Duodenal mucosa (tissue), 2 donors: Measurements from ENCODE around the gene LNX1.

Source experiments
- H3K27ac ChIP-seq: one replicate; pipeline ENCODE4 v1.7.0; 2013; ENCODE audit warnings: low read depth, low read length
- H3K27me3 ChIP-seq, 2 donors: one replicate each; pipeline ENCODE4 v1.7.0; 2013; ENCODE audit warnings: low read length in 2 of 2, control low read depth in 1 of 2; ENCODE audit not compliant: insufficient read depth in 2 of 2, control insufficient read depth in 1 of 2
- H3K36me3 ChIP-seq, 2 donors: one replicate each; pipeline ENCODE4 v1.7.0; 2013; ENCODE audit warnings: low read length in 2 of 2, control low read depth in 1 of 2; ENCODE audit not compliant: insufficient read depth in 2 of 2, control insufficient read depth in 1 of 2
- H3K4me1 ChIP-seq, 2 donors: one replicate each; pipeline ENCODE4 v1.7.0; 2013; ENCODE audit warnings: low read length in 2 of 2, control low read depth in 1 of 2; ENCODE audit not compliant: insufficient read depth in 2 of 2, control insufficient read depth in 1 of 2
- H3K4me3 ChIP-seq, 2 donors: one replicate each; pipeline ENCODE4 v1.7.0; 2013; ENCODE audit warnings: low read length in 2 of 2, low read depth in 1 of 2
- H3K9ac ChIP-seq, 2 donors: one replicate each; pipeline ENCODE4 v1.7.0; 2013; ENCODE audit warnings: low read length in 2 of 2, low read depth in 1 of 2
- H3K9me3 ChIP-seq, 2 donors: one replicate each; pipeline ENCODE4 v1.7.0; 2013; ENCODE audit warnings: low read length in 2 of 2, control low read depth in 1 of 2; ENCODE audit not compliant: control insufficient read depth in 1 of 2

Gene LNX1

DNA sequence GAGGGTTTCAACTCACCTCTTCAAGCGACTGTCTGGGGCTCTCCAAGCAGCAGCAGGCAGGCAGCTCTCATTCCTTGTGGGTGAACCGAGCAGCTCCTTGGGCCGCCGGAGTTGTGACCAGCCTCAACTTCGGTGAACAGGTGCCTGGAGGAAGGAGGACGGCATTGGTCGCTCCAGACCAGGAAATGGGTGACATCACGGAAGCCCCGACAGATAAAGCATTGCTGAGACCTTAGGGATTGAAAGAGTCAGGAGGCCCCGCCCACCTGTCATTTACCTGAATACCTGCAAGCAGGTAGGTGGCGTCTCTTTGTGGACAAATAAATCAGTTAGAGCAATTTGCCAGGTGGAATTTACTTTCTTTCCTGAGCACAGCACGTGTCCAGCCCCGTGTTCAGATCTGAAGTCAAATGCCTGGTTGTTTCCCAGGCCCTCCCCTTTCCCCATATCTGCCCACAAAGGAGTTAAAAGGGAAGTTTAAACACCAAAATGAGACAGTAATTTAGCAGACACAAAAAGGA, at the start of gene LNX1:
Gene LNX1 (minus strand): TSS at position 115 of the 521 bp plus-strand sequence. CDS start 17,484 bp downstream, outside the sequence.
- H3K9ac ChIP-seq = peak within 1 kb of the TSS; percentile 74 to 92
- H3K27me3 ChIP-seq = no peaks in the 10 kb centered on the region
- H3K9me3 ChIP-seq = no peaks in the 10 kb centered on the region
- peak within 1 kb of the TSS; percentile 80 for H3K27ac ChIP-seq
- H3K4me3 ChIP-seq = peak within 1 kb of the TSS; percentile 69 to 72
- H3K4me1 ChIP-seq = peaks cover 26 to 32% of the 10 kb centered on the region in 2 donors
- no peaks in the 10 kb centered on the region for H3K36me3 ChIP-seq

DNA sequence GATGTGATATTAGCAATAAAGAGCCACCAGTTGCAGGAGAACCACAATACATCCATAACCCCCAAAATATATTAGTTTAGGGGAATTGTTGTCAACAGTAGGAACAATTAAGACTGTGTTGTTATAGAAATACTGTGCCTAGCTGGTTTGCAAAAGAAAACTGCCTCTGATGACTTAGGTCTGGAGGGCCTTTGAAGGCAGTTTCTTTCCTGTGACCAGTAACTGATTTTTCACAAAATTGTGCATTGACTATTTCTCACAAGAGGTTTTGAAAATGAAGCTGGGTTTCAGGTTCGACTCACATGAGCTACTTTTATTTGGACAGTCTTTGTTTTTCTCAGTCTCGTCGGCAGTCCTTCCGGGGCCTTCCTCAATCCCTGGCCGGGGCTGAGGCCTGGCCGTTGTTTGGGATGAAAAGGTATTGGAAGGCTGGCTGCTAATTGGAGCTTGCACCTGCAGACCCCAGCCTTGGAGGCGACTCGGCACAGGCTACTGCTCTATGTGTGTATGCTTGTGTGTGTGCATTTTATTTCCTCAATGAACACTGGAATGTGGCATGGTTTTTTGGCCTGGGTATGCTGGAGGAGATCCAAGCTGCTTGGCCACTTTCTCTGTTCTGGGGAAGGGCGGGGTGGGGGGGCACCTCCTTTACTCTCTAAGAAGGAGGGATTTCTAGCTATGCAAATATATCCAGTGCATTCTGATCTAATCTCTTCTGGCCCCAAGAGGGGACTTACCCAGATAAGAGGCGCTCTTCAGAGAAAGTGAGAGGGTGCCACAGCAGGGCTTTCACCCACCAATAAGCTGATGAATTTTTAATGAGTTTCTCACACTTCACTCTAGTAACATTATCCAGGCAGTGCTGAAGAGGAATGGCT, 49.5 kb upstream of the LNX1 start:
- Histone ChIP-seq H3K27ac (no peak overlapping the region), H3K27me3 (no peaks in the 10 kb centered on the region), H3K9me3 (no peaks in the 10 kb centered on the region), H3K9ac (no peak overlapping the region), H3K36me3 (no peaks in the 10 kb centered on the region), H3K4me1 (peaks cover 4 to 26% of the 10 kb centered on the region in 2 donors), H3K4me3 (no peak overlapping the region)

DNA sequence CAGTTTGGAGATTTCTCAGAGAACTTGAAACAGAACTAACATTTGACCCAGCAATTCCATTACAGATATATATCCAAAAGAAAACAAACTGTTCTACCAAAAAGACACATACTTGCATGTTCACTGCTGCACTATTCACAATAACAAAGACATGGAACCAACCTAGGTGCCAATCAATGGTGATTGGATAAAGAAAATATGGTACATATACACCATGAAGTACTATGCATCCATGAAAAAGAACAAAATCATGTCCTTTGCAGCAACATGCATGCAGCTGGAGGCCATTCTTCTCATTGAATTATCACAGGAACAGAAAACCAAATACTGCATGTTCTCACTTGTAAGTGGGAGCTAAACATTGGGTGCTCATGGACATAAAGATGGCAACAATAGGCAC, 47.6 kb upstream of the LNX1 start:
- Histone ChIP-seq H3K9ac (no peak overlapping the region), H3K36me3 (no peaks in the 10 kb centered on the region), H3K9me3 (no peaks in the 10 kb centered on the region), H3K4me1 (peaks cover 0 to 13% of the 10 kb centered on the region in 2 donors), H3K27me3 (no peaks in the 10 kb centered on the region), H3K4me3 (no peak overlapping the region), H3K27ac (no peak overlapping the region)

DNA sequence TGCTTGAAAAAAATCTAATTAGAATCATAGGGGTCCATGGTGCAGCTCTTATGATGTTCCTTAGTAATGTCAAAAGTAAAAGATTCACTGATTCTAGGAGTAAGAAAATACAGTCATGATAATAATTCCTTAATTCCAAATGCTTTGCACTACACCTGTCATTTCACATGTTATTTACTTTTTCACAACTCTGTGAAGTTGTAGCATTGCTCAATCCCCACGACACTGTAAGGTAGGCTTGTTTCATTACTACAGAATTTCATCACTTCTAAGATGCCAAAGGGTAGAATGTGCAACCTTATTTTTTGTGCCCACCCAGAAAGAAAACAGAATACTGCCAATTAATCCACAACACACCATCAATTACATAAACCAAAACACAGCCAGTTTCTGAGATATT, 46.1 kb upstream of the LNX1 start:
- Histone ChIP-seq H3K4me1 (peaks cover 0 to 13% of the 10 kb centered on the region in 2 donors), H3K27me3 (no peaks in the 10 kb centered on the region), H3K36me3 (no peaks in the 10 kb centered on the region)

DNA sequence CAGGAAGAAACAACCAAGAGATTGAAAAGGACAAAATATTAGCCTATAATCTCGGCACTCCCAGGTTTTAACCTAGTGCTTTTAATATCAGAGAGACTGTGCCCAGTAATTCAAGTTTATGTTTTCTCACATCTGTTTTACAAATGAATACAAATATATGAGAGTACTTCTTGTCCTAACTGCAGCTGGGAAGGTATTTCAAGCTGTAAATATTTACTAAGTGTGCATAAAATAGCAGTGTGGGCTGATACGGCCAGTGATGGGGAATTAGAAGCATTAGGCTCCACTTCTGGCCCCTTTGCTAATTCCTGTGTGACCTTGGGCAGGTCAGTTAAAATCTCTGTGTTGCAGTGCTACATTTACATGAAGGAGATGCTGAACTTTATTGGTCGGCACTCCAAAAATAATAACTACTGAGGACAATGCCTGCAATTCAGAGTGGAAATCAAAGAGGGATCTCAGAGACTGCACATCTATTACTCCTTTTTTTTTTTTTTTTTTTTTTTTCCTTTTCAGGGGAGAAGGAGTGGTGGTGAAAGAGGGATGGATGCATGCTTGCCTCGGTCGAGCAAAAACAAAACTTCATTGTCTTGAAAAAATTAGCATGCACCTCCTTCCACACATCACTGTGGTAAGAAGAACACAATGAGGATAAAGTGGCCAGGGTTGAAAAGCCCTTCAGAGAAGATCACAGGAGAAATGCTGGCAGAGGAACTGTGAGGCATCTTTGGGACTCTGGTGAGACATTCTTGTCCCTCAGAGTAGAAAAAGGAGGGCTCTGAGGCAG, 44.6 kb upstream of the LNX1 start:
- Histone ChIP-seq H3K4me1 (peaks cover 0 to 6% of the 10 kb centered on the region in 2 donors), H3K36me3 (no peaks in the 10 kb centered on the region), H3K27ac (no peak overlapping the region), H3K4me3 (no peak overlapping the region), H3K27me3 (no peaks in the 10 kb centered on the region), H3K9me3 (no peaks in the 10 kb centered on the region), H3K9ac (no peak overlapping the region)

More for the DNA sequence above, 46.1 kb upstream of the LNX1 start:
- Histone ChIP-seq H3K27ac (no peak overlapping the region), H3K4me3 (no peak overlapping the region), H3K9me3 (no peaks in the 10 kb centered on the region), H3K9ac (no peak overlapping the region)

DNA sequence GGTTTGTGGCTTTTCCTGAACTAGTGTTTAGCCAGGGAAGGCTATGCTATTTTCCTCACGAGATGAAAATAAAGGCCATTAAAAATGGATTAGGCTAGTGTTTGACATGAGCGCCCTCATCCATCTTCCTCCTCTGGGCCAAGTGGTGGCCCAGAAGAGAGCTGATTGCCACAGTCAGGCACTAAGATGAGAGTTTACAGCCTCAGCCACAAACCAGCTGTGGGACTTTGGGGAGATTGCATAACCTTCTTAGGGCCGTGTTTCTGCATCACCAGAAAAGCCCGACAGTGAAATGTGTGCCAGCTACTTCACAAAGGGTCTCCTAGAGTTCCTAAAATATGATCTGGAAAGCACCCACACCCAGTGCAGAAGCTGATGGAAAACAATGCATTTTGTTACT, 42.3 kb upstream of the LNX1 start:
- H3K9ac ChIP-seq = no peak overlapping the region
- no peaks in the 10 kb centered on the region for H3K4me1 ChIP-seq
- H3K36me3 ChIP-seq = no peaks in the 10 kb centered on the region
- no peak overlapping the region for H3K27ac ChIP-seq
- H3K9me3 ChIP-seq = no peaks in the 10 kb centered on the region
- no peak overlapping the region for H3K4me3 ChIP-seq
- no peaks in the 10 kb centered on the region for H3K27me3 ChIP-seq

DNA sequence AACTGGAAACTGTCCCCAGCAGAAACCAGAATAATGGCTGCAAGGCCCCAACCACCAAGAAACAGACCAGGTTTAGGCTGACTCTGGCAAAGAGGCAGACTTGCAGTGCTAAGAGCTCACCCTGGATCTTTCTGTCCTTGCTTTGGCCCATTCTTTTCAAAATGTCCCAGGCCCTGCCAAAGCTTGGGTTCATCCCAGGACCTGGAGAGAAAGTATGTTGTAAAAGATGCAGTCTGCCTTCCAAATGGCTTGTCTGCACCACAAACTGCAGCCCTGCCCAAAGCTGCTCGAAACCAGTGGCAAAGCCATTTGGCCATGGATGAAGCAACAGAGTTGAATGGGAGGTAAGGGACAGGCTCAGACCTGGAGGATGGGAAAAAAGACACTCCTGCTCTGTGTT, 38.0 kb upstream of the LNX1 start:
- H3K9me3 ChIP-seq = no peaks in the 10 kb centered on the region
- H3K27me3 ChIP-seq = no peaks in the 10 kb centered on the region
- no peaks in the 10 kb centered on the region for H3K4me1 ChIP-seq
- H3K27ac ChIP-seq = no peak overlapping the region
- H3K9ac ChIP-seq = no peak overlapping the region
- no peaks in the 10 kb centered on the region for H3K36me3 ChIP-seq
- no peak overlapping the region for H3K4me3 ChIP-seq

DNA sequence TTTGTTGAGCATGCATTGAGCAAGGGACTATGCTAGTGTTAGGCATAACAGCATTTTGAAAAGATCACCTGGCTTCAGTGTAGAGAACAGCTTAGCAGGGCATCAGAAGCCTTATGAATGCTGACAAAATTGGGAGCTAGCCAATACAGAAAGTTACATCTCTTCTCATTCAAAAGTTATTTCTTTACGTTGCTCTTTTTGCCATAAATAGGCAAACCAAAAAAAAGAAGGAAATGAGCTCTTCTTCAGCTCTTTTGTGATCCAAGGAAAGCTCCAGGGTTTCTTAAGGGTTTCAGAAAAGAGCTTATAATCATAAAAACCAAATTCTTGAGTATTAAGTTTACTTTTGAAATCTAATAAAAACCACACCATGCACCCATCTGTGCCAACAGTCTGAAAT, 35.2 kb upstream of the LNX1 start:
- no peaks in the 10 kb centered on the region for H3K4me1 ChIP-seq
- H3K27ac ChIP-seq = no peak overlapping the region
- no peaks in the 10 kb centered on the region for H3K27me3 ChIP-seq
- no peak overlapping the region for H3K9ac ChIP-seq
- H3K9me3 ChIP-seq = no peaks in the 10 kb centered on the region
- H3K36me3 ChIP-seq = no peaks in the 10 kb centered on the region
- no peak overlapping the region for H3K4me3 ChIP-seq

DNA sequence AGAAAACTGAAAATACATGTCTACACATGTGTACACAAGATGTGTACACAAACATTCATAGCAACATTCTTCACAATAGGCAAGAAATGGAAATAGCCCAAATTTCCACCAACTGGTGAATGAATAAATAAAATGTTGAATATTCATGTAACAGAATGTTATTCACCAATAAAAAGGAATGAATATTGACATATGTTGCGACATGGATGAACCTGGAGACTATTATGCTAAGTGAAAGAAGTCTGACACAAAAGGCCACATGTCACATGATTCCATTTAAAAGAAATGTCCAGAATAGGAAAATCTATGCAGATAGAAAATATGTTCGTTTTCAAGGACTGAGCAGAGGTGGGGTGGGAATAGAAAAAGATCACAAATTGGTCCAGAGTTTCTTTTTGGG, 34.6 kb upstream of the LNX1 start:
- no peaks in the 10 kb centered on the region for H3K27me3 ChIP-seq
- H3K4me3 ChIP-seq = no peak overlapping the region

DNA sequence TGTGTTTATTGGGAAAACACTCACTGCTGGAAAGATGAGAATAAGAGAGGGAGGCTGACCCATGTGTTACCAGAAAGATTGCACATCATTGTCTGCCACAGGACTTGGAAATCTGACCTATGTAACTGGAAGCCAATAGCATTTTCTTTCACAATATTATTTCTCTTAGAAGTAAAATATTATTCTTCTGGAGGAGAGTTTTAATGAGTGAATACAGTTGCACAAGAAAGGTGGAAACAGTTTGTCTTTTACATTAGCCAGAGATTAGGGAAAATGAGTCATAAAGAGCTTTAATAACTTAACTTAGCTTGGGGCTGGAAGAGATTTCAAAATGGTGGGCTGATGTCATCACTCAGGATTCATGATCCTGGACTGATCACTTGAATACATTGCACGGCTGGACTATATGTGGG, 31.5 kb upstream of the LNX1 start:
- Histone ChIP-seq H3K4me1 (no peaks in the 10 kb centered on the region), H3K9ac (no peak overlapping the region), H3K4me3 (no peak overlapping the region), H3K9me3 (no peaks in the 10 kb centered on the region), H3K27me3 (no peaks in the 10 kb centered on the region), H3K36me3 (no peaks in the 10 kb centered on the region), H3K27ac (no peak overlapping the region)

More for the DNA sequence above, 34.6 kb upstream of the LNX1 start:
- Histone ChIP-seq H3K9me3 (no peaks in the 10 kb centered on the region), H3K36me3 (no peaks in the 10 kb centered on the region), H3K4me1 (no peaks in the 10 kb centered on the region), H3K27ac (no peak overlapping the region), H3K9ac (no peak overlapping the region)
